ENCODE measurements around the gene STXBP5. TPM values are rescaled to one million over a fixed set of nuclear protein-coding genes. Genes with fewer than 3 reads are reported as not detected.

The STXBP5 gene
- total RNA-seq, 2 donors from 2014 or later, result 13.0 to 20.2 TPM

DNA sequence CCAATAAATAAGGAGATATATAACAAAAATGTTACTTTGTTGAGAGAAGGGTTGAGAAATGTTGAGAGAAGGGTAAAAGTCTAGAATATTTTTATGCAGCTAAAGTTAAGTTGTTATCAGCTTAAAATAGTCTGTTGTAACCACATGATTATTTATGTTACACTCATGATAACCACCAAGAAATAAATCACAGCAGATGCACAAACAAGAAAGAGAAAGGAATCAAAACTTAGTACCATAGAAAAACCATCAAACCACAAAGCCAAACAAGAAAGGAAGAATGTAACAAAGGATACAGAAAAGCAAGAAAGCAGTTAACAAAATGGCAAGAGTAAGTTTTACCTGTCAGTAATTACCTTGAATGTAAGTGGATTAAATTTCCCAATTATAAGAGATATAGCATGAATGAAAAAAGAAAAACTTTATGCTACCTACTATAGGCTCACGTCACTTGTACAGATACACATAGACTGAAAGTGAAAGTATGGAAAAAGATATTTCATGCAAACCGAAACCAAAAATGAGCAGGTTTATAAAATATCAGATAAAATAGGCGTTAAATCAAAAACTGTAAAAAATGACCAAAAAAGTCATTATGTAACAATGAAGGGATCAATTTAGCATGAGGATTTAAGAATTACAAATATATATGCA, 93.6 kb downstream of the STXBP5 start:
- H3K9me3 Mint-ChIP-seq, result peaks cover 24% of the 10 kb centered on the region
- ATAC-seq (replicated peaks), result no peak
- H3K27me3 Mint-ChIP-seq, result no peaks in the 10 kb centered on the region
- H3K27ac Mint-ChIP-seq, result peak overlapping the region; percentile 79
- H3K4me3 Mint-ChIP-seq, result peak overlapping the region; percentile 31
- peaks cover 20% of the 10 kb centered on the region for H3K4me1 Mint-ChIP-seq
- peaks cover 40% of the 10 kb centered on the region for H3K36me3 Mint-ChIP-seq (ENCODE audit: low read depth)

DNA sequence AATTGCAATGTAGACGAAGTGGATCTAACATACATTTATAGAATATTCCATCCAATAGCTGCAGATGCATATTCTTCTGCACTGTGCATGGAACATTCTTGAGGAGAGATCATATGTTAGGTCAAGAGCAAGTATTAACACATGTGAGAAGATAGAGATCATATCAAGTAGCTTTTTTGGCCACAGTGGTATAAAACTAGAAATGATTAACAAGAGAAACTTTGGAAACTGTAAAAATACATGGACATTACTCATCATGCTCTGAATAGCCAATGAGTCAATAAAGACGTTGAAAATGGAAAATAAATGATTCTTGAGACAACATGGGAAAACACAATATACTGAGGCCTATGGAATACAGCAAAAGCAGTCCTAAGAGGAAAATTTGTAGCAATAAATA, 94.2 kb downstream of the STXBP5 start:
- Mint-ChIP-seq H3K4me3 (peak overlapping the region; percentile 31), H3K9me3 (peaks cover 24% of the 10 kb centered on the region), H3K36me3 (ENCODE audit: low read depth) (peaks cover 39% of the 10 kb centered on the region), H3K4me1 (peaks cover 20% of the 10 kb centered on the region), H3K27ac (peak overlapping the region; percentile 79), H3K27me3 (no peaks in the 10 kb centered on the region)
- ATAC-seq (replicated peaks), result peak; percentile 83

DNA sequence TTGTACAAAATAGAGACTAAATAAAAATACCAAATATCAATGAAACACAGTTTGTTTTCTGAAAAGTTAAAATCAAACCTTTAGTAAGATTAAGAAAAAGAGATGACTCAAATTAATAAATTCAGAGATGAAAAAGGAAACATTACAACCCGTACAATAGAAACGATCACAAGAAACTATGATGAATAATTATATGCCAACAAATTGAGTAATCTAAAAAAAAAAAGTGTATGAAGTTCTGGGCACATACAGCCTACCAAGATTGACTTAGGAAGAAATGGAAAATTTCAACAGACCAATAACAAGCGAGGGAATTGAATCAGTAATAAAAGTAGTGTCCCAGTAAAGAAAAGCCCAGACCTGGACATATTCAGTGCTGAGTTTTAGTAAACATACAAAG, 94.8 kb downstream of the STXBP5 start:
- peaks cover 20% of the 10 kb centered on the region for H3K4me1 Mint-ChIP-seq
- H3K36me3 Mint-ChIP-seq (ENCODE audit: low read depth), result peaks cover 39% of the 10 kb centered on the region
- peaks cover 24% of the 10 kb centered on the region for H3K9me3 Mint-ChIP-seq
- H3K4me3 Mint-ChIP-seq, result peak overlapping the region; percentile 31
- no peaks in the 10 kb centered on the region for H3K27me3 Mint-ChIP-seq
- ATAC-seq (replicated peaks), result peak; percentile 49
- H3K27ac Mint-ChIP-seq, result peak overlapping the region; percentile 79

DNA sequence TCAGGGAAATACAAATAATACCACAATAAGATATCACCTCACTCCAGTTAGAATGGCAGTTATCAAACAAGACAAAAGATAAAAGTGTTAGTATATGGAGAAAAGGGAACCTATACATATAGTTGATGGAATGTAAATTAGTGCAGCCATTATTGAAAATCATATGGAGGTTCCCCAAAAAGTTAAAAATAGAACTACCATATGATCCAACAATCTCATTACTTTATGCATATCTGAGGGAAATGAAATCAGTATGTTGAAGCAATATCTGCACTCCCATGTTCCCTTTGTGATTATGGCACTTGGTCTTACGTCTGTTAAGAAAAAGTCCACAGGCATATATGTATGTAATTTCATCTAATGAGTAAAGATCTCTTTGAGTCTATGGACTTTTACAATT, 96.9 kb downstream of the STXBP5 start:
- ATAC-seq (replicated peaks), result no peak
- peaks cover 17% of the 10 kb centered on the region for H3K9me3 Mint-ChIP-seq
- no peak overlapping the region for H3K4me3 Mint-ChIP-seq
- no peak overlapping the region for H3K27ac Mint-ChIP-seq
- no peaks in the 10 kb centered on the region for H3K27me3 Mint-ChIP-seq
- H3K36me3 Mint-ChIP-seq (ENCODE audit: low read depth), result peaks cover 33% of the 10 kb centered on the region
- H3K4me1 Mint-ChIP-seq, result peaks cover 20% of the 10 kb centered on the region

DNA sequence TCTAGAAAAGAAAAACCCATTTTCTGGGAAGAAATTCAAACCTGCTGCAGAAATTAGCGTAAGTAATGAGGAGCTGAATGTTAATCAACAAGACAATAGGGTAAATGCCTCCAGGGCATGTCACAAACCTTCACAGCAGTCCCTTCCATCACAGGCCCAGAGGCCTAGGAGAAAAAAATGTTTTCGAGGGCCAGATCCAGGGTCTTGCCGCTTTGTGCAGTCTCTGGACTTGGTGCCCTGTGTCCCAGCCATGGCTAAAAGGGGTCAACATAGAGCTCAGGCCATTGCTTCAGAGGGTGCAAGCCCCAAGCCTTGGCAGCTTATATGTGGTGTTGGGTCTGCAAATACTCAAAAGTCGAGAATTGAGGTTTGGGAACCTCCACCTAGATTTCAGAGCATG, 99.8 kb downstream of the STXBP5 start:
- Mint-ChIP-seq H3K36me3 (ENCODE audit: low read depth) (peaks cover 29% of the 10 kb centered on the region), H3K27me3 (no peaks in the 10 kb centered on the region), H3K9me3 (no peaks in the 10 kb centered on the region), H3K4me3 (no peak overlapping the region), H3K27ac (no peak overlapping the region), H3K4me1 (no peaks in the 10 kb centered on the region)
- ATAC-seq (replicated peaks), result no peak

DNA sequence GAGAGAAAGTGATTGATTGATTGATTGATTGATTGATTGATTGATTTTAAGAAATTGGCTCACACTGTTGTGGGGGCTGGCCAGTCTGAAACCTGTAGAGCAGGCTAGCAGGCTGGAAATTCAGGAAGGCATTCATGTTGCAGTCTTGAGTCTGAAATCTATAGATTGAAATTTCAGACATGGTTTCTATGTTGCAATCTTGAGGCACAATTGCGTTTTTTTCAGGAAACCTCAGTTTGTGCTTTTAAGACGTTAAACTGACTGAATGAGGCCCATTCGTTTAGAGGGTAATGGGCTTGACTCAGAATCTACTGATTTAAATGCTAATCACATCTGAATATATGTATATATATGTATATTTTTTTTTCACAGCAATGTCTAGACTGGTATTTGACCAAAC, 106.3 kb downstream of the STXBP5 start:
- no peak for ATAC-seq (replicated peaks)
- no peak overlapping the region for H3K27ac Mint-ChIP-seq
- H3K9me3 Mint-ChIP-seq, result no peaks in the 10 kb centered on the region
- no peaks in the 10 kb centered on the region for H3K4me1 Mint-ChIP-seq
- peaks cover 42% of the 10 kb centered on the region for H3K36me3 Mint-ChIP-seq (ENCODE audit: low read depth)
- no peaks in the 10 kb centered on the region for H3K27me3 Mint-ChIP-seq
- H3K4me3 Mint-ChIP-seq, result no peak overlapping the region

DNA sequence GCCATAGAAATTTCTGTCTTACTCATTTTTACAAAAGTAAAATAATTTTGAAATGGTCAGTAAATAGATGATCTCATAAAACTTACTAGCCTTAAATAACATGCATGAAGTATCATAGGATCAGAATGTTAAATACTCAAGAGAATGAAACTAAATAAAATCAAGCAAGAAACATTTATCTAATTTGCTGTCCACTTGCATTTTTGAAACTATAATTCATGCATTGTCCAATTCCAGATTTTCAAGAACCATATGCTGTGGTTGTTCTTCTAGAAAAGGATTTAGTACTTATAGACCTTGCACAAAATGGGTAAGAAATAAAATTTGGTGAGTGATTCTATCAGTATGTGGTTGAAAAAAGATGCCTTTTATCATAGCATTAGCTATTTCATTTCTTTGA, 107.0 kb downstream of the STXBP5 start:
- no peak overlapping the region for H3K4me3 Mint-ChIP-seq
- no peaks in the 10 kb centered on the region for H3K4me1 Mint-ChIP-seq
- ATAC-seq (replicated peaks), result no peak
- no peak overlapping the region for H3K27ac Mint-ChIP-seq
- H3K27me3 Mint-ChIP-seq, result no peaks in the 10 kb centered on the region
- H3K36me3 Mint-ChIP-seq (ENCODE audit: low read depth), result peaks cover 49% of the 10 kb centered on the region
- no peaks in the 10 kb centered on the region for H3K9me3 Mint-ChIP-seq

DNA sequence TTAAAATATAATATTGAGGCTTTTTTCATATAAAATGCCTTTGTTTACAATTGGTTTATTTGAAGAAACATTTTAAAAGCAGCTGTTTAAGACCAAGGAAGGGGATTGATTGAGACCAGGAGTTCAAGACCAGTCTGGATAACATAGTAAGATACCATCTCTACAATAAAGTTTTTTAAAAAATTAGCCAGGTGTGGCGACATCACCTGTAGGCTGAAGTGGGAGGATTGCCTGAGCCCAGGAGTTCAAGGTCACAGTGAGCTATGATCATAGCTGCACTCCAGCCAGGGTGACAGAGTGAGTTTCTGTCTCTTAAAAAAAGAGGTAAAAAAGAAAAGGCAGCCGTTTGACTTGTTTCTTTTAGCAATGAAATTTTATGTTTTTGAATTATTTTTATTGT, 117.0 kb downstream of the STXBP5 start:
- Mint-ChIP-seq H3K27ac (no peak overlapping the region), H3K27me3 (no peaks in the 10 kb centered on the region), H3K4me1 (peaks cover 16% of the 10 kb centered on the region), H3K36me3 (ENCODE audit: low read depth) (peaks cover 63% of the 10 kb centered on the region), H3K4me3 (no peak overlapping the region), H3K9me3 (no peaks in the 10 kb centered on the region)
- no peak for ATAC-seq (replicated peaks)

DNA sequence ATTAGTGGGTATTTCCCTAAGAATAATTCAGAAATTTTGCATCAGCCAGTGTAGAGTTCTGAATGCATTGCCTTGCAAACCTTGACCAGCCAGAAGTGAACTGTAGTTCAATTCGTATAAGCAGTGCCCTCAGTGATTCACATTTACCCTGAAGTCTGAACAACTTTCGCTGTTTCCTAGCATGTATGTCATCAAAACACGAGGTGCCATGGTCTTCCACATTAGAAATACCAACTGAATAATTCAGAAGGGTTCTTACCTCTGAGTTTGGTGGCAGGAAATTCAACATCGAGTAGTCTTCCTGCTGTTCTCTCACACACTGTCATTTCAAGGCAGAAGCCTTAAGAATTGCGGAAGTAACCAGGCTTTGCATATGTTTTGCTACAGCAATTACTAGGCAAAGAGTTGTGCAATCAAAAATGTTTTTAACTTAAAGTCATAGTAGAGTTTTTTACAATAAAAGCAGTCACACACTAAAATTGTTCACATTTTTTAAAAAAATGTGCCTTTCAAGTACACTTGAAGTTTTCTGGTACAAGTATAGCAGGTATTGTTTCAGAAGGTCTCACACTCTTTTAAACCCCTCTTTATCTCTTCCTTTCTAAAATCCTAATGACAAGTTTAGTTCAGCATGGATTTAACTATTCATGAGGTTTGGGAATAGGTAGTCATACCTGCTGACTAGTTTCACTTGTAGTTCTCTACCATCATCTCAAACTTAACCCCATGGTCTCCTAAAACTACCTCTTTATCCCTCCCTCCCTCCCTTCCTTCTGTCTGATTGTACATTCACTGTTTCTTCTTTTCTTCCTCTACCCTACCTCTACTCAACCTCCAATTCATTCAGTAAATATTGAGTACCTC, 118.3 kb downstream of the STXBP5 start:
- peaks cover 16% of the 10 kb centered on the region for H3K4me1 Mint-ChIP-seq
- no peaks in the 10 kb centered on the region for H3K9me3 Mint-ChIP-seq
- H3K27me3 Mint-ChIP-seq, result no peaks in the 10 kb centered on the region
- peaks cover 63% of the 10 kb centered on the region for H3K36me3 Mint-ChIP-seq (ENCODE audit: low read depth)
- H3K27ac Mint-ChIP-seq, result peak overlapping the region; percentile 73
- ATAC-seq (replicated peaks), result peak; percentile 89
- peak overlapping the region; percentile 51 for H3K4me3 Mint-ChIP-seq

DNA sequence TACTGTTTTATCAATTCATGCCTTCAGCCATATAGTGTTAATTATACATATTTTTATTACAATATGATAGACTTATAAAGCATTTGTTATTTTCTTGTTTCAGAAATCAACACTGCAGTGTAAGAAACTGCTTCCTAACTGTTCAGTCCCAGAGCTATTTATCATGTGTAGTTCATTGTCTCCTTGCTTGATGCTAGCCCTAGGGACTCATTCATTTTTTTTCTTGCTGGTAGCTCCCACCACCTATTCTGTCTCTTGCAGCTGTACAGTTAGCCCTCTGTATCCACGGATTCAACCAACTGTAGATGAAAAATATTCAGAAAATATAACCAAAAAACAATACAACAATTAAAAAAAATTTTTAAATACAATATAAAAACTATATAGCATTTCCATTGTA, 121.3 kb downstream of the STXBP5 start:
- ATAC-seq (replicated peaks), result no peak
- Mint-ChIP-seq H3K4me1 (peaks cover 16% of the 10 kb centered on the region), H3K9me3 (no peaks in the 10 kb centered on the region), H3K27ac (no peak overlapping the region), H3K4me3 (no peak overlapping the region), H3K36me3 (ENCODE audit: low read depth) (peaks cover 65% of the 10 kb centered on the region), H3K27me3 (no peaks in the 10 kb centered on the region)

DNA sequence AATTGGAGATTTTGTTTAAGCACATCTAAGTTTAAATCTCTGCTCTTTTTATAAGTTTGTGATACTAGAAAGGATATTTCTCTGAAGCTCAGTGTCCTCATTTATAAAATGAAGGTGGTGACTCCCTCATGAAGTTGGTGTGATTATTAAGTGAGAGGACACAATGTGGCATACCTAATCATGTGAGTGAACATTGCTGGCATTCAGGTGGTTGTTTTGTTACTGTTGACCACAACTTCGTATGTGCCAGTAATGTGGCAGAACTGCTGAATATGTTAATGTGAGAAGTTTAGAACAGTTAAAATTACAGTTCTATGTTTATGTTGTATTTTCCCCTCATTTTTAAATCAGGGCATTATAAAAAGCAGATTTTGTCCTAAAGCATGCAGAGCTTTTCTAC, 127.2 kb downstream of the STXBP5 start:
- Mint-ChIP-seq H3K4me3 (no peak overlapping the region), H3K4me1 (no peaks in the 10 kb centered on the region)
- ATAC-seq (replicated peaks), result no peak

DNA sequence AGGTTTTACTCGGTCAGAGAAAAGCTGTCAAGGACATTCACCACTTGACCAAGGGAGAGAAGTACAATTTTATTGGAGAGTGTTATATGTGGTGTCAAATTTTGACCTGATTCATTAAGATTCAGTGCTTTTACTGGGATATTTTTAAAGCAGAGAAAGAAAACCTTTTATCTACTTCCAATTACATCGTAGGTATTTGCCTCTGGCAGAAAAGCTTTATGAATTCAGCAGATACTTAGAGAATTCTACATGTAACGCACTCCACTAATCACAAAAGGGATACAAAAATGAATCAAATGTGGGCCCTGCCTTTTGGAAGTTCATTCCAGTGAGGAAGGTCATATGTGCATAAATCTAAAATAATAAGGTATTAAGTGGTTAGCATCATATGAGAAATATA, 133.7 kb downstream of the STXBP5 start:
- ATAC-seq (replicated peaks), result no peak
- Mint-ChIP-seq H3K27me3 (no peaks in the 10 kb centered on the region), H3K4me3 (no peak overlapping the region), H3K9me3 (no peaks in the 10 kb centered on the region), H3K36me3 (ENCODE audit: low read depth) (peaks cover 41% of the 10 kb centered on the region), H3K27ac (no peak overlapping the region), H3K4me1 (peaks cover 4% of the 10 kb centered on the region)

More for the DNA sequence above, 127.2 kb downstream of the STXBP5 start:
- H3K27me3 Mint-ChIP-seq, result no peaks in the 10 kb centered on the region
- H3K36me3 Mint-ChIP-seq (ENCODE audit: low read depth), result peaks cover 54% of the 10 kb centered on the region
- no peak overlapping the region for H3K27ac Mint-ChIP-seq
- H3K9me3 Mint-ChIP-seq, result no peaks in the 10 kb centered on the region

DNA sequence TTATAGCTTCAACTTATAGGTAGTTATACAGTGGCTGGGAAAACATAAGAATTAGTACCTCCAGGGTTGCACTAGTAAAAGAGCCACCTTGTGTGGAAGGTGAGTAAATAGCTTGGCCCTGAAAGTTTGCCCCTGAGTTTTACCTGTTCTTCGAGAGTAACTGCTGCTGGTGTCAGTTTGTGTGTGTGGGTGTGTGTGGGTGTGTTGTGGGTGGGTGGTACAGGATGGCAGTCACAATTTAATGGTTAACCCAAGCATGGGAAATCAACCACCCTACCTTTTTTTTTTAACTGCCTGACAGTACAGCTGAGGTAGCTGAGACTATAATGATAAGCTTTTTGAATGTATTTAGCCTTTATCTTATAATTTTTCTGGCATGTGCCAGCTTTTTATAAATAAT, 137.3 kb downstream of the STXBP5 start:
- no peak for ATAC-seq (replicated peaks)
- H3K4me3 Mint-ChIP-seq, result no peak overlapping the region
- H3K27me3 Mint-ChIP-seq, result no peaks in the 10 kb centered on the region
- no peaks in the 10 kb centered on the region for H3K9me3 Mint-ChIP-seq
- no peak overlapping the region for H3K27ac Mint-ChIP-seq
- peaks cover 4% of the 10 kb centered on the region for H3K4me1 Mint-ChIP-seq
- peaks cover 60% of the 10 kb centered on the region for H3K36me3 Mint-ChIP-seq (ENCODE audit: low read depth)

DNA sequence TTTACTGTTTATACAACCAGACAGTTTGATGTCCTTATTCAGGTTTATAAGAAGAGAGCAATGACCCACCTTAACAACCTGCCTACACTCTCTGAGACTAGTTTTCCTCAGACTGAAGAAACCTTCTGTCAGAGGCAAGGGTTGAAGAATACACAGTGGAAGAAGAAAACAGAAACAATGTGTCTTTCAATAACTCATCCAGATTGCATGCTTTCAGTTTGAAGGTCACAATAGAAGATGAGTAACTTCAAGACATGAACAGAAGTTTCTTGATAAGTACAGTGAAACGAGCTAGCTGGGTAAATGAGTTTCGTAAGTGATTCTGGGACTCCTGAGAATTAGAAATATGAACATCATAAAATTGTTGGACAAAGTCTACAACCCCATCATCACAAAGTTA, 141.7 kb downstream of the STXBP5 start:
- Mint-ChIP-seq H3K36me3 (ENCODE audit: low read depth) (peaks cover 50% of the 10 kb centered on the region), H3K9me3 (no peaks in the 10 kb centered on the region), H3K27me3 (no peaks in the 10 kb centered on the region), H3K4me1 (peaks cover 4% of the 10 kb centered on the region), H3K4me3 (no peak overlapping the region), H3K27ac (no peak overlapping the region)
- ATAC-seq (replicated peaks), result peak; percentile 23

Measured in activated T-helper 17 cell treated with anti-CD3 and anti-CD28 coated beads, Interleukin-2, amount 50 U/mL, for 72 hours (primary cell).